ENCODE data around the gene SLC25A44. TPM values are rescaled to one million over a fixed set of nuclear protein-coding genes. Genes with fewer than 3 reads are reported as not detected.

The SLC25A44 gene
- total RNA-seq, 1 experiment from 2014 or later, result 32.3 TPM

GRCh38 chr1:156230473-156230837 is 36.6 kb downstream of the SLC25A44 start:
- no peaks in the 10 kb centered on the region for H3K9me3 Mint-ChIP-seq (ENCODE audit: unreplicated experiment)
- no TSS peak for BruUV-seq (replicated peaks)
- H3K27ac Mint-ChIP-seq (ENCODE audit: low read depth, unreplicated experiment), result no peak overlapping the region
- ChIA-PET POLR2A (interaction anchor here (0.7 to 1.2 kb wide), 4 partner anchors 10 to 140 kb away, joined by 3 read pairs; partner anchors contain the start of gene PAQR6), CTCF (interaction anchor here (0.8 to 22.6 kb wide), 4 partner anchors 16 to 476 kb away, joined by 3 to 524 read pairs (median 102); partner anchors contain the start of gene SEMA4A)
- DNase-seq (ENCODE audit: unreplicated experiment), result no peak
- H3K36me3 Mint-ChIP-seq (ENCODE audit: insufficient read depth, unreplicated experiment), result peaks cover 53% of the 10 kb centered on the region
- H3K27me3 Mint-ChIP-seq (ENCODE audit: insufficient read depth, unreplicated experiment), result no peaks in the 10 kb centered on the region
- intact Hi-C loops (cut with micrococcal nuclease), result no loop called here
- TF ChIP-seq CTCF (IDR thresholded peaks at IDR 0.05; ENCODE audit: unreplicated experiment), result no peak
- peaks cover 9% of the 10 kb centered on the region for H3K4me1 Mint-ChIP-seq (ENCODE audit: insufficient read depth, unreplicated experiment)
- H3K4me3 Mint-ChIP-seq (ENCODE audit: unreplicated experiment), result no peak overlapping the region

- DNase-seq (ENCODE audit: unreplicated experiment), result no peak
- TF ChIP-seq CTCF (IDR thresholded peaks at IDR 0.05; ENCODE audit: unreplicated experiment), result no peak
- intact Hi-C loops (cut with micrococcal nuclease), result no loop called here
- no TSS peak for BruUV-seq (replicated peaks)
- ChIA-PET POLR2A (interaction anchor here (1.5 to 2.0 kb wide), 2 partner anchors 10 to 20 kb away, joined by 6 to 14 read pairs; partner anchors contain the start of genes BGLAP and PMF1), CTCF (interaction anchor here (0.6 to 22.6 kb wide), 9 partner anchors 19 to 248 kb away, joined by 3 to 524 read pairs (median 4); no protein-coding TSS in a partner anchor)
- H3K27me3 Mint-ChIP-seq (ENCODE audit: insufficient read depth, unreplicated experiment), result no peaks in the 10 kb centered on the region
- peaks cover 68% of the 10 kb centered on the region for H3K36me3 Mint-ChIP-seq (ENCODE audit: insufficient read depth, unreplicated experiment)
- no peaks in the 10 kb centered on the region for H3K9me3 Mint-ChIP-seq (ENCODE audit: unreplicated experiment)
- no peak overlapping the region for H3K27ac Mint-ChIP-seq (ENCODE audit: low read depth, unreplicated experiment)
- H3K4me1 Mint-ChIP-seq (ENCODE audit: insufficient read depth, unreplicated experiment), result peaks cover 7% of the 10 kb centered on the region
- no peak overlapping the region for H3K4me3 Mint-ChIP-seq (ENCODE audit: unreplicated experiment)
These were observed 38.4 kb downstream of the SLC25A44 start for GRCh38 chr1:156232201-156232894.

- POLR2A ChIA-PET, result interaction anchor here (0.7 to 2.0 kb wide), 7 partner anchors 9 to 83 kb away, joined by 3 to 14 read pairs (median 3); partner anchors contain the start of genes BGLAP, PMF1, SMG5 and TMEM79
- no TSS peak for BruUV-seq (replicated peaks)
- no peak for DNase-seq (ENCODE audit: unreplicated experiment)
These were observed 39.7 kb downstream of the SLC25A44 start for GRCh38 chr1:156233426-156234127.

More at GRCh38 chr1:156233426-156234127, 39.7 kb downstream of the SLC25A44 start:
- CTCF ChIA-PET, result interaction anchor here (0.6 to 22.6 kb wide), 7 partner anchors 8 to 278 kb away, joined by 3 to 524 read pairs (median 6); no protein-coding TSS in a partner anchor
- Mint-ChIP-seq H3K27ac (ENCODE audit: low read depth, unreplicated experiment) (peak overlapping the region; percentile 51), H3K9me3 (ENCODE audit: unreplicated experiment) (no peaks in the 10 kb centered on the region), H3K36me3 (ENCODE audit: insufficient read depth, unreplicated experiment) (peaks cover 65% of the 10 kb centered on the region), H3K4me3 (ENCODE audit: unreplicated experiment) (no peak overlapping the region), H3K27me3 (ENCODE audit: insufficient read depth, unreplicated experiment) (no peaks in the 10 kb centered on the region), H3K4me1 (ENCODE audit: insufficient read depth, unreplicated experiment) (peaks cover 7% of the 10 kb centered on the region)
- intact Hi-C loops (cut with micrococcal nuclease), result no loop called here
- TF ChIP-seq CTCF (IDR thresholded peaks at IDR 0.05; ENCODE audit: unreplicated experiment), result no peak
